GM12873 (cell line): ENCODE results near the gene FAM168A.

Source experiments
- CTCF ChIP-seq: IDR thresholded peaks from 2 replicates; pipeline ENCODE4 v1.5.1; 2012; ENCODE audit warnings: low read depth, mild to moderate bottlenecking, moderate library complexity, low read length, control low read depth; ENCODE audit not compliant: insufficient read depth; ENCODE audit errors: missing control alignments

The FAM168A gene

GRCh38 chr11:73592640-73593039 is 5.3 kb downstream of the FAM168A start:
- no peak for TF ChIP-seq CTCF

- no peak for TF ChIP-seq CTCF
Observed at GRCh38 chr11:73591743-73592142, 6.2 kb downstream of the FAM168A start.

DNA sequence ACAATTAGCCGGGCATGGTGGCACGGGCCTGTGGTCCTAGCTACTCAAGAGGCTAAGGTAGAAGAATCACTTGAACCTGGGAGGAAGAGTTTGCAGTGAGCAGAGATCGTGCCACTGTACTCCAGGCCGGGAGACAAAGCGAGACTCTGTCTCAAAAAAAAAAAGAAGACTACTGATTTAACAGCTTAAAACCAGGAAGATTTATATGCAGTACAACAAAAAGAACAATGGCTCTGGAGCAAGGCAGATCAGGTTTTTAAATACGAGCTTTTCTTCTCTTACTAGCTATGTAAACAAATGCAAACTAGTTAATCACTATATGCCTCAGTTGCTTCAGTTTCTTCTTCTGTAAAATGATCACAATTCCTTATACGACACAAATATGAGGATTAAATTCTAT is 6.9 kb downstream of the FAM168A start:
- no peak for TF ChIP-seq CTCF

DNA sequence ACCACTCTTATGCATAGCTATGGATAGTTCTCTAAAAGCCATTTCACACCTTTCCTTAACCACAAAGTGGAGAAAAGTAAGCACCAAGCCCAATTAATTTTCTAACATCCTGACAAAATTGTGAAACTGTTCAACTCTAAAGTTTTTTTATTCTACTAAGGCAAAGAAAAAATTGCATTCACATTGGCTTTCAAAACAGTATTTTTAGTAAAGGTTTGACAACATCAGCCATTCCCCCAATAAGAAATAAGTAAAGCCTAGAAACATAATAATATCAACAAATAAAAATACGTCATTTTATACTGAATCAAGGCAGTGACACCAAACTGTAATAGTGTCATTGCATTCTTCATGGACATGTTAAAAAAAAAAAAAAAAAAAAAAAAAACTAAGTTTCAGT is 11.1 kb downstream of the FAM168A start:
- TF ChIP-seq CTCF, result no peak

DNA sequence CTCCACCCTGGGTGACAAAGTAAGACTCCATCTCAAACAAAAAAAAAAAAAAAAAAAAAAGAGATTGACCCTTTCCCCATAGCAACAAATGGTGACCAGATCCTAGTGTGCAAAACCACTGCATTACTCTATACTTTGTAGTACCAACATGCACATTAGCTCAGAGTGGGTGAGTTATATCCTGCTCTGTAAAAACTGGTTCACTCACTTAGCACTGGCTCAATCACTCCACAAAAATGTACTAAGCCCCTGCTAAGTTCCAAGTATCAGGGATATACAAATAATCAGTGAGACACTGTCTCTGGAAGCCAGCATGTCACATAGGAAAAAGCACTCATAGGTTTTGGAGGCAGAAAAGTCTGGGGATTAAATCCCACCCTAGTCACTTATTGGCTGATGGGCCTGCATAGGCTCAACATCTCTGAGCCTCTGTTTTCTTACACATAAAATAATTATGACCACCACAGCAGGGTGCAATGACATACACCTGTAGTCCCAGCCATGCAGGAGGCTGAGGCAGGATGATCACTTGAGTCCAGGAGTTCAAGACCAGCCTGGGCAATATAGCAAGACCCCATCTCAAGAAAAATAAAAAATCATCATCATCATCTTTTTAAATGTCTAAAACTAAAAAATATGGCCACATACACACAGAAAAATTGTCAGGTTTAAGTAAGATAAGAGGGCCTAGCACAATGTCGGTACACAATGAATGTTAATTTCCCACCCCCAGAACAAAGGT is 11.9 kb downstream of the FAM168A start:
- TF ChIP-seq CTCF, result no peak

- TF ChIP-seq CTCF, result no peak
Observed at GRCh38 chr11:73584831-73585230, 13.1 kb downstream of the FAM168A start.

GRCh38 chr11:73582653-73583052 is 15.3 kb downstream of the FAM168A start:
- TF ChIP-seq CTCF, result no peak
